Superior temporal gyrus (tissue), 1 donor: ENCODE results near the gene ALB.
"Not testable (repeated sequence)": the region's sequence is repeated elsewhere in the genome, so short reads cannot be mapped to it uniquely, and the experiment has no call there.

Experiments
- DNase-seq: peaks from one replicate; pipeline ENCODE4 v3.0.0-alpha.2; 2016; ENCODE audit errors: extremely low spot score

ALB gene

GRCh38 chr4:73404042-73404441 lies at the start of gene ALB:
Gene ALB, plus strand, starts transcription at chr4:73404287. Its CDS starts 41 bp downstream, at chr4:73404328.
- DNase-seq: no peak

DNA sequence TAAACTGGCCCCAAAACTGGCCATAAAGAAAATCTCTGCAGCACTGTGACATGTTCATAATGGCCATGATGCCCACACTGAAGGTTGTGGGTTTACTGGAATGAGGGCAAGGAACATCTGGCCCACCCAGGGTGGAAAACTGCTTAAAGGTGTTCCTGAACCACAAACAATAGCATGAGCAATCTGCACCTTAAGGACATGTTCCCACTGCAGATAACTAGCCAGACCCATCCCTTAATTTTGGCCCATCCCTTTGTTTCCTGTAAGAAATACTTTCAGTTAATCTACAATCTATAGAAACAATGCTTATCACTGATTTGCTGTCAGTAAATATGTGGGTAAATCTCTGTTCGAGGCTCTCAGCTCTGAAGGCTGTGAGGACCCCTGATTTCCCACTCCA lies 46.9 kb upstream of the ALB start:
- not testable (repeated sequence) for DNase-seq

DNA sequence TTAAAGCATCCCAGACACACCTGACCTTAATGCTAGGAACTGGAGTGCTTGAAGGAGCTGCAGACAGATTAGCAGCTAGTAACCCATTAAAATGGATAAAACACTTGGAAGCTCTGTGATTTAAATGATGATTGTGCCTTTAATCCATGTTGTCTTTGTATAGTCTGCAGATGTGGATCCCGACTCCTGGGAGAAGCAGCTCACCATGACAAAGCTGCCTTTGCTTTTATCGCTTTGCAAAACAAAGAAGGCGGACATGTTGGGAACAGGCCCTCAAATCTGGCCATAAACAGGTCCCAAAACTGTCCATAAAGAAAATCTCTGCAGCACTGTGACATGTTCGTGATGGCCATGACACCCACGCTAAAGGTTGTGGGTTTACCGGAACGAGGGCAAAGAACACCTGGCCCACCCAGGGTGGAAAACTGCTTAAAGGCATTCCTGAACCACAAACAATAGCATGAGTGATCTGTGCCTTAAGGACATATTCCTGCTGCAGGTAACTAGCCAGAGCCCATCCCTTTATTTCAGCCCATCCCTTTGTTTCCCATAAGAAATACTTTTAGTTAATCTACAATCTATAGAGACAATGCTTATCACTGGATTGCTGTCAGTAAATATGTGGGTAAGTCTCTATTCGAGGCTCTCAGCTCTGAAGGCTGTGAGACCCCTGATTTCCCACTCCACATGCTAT lies 34.4 kb upstream of the ALB start:
- DNase-seq: not testable (repeated sequence)

- no peak for DNase-seq
Measured at GRCh38 chr4:73375328-73375741, 28.8 kb upstream of the ALB start.

DNA sequence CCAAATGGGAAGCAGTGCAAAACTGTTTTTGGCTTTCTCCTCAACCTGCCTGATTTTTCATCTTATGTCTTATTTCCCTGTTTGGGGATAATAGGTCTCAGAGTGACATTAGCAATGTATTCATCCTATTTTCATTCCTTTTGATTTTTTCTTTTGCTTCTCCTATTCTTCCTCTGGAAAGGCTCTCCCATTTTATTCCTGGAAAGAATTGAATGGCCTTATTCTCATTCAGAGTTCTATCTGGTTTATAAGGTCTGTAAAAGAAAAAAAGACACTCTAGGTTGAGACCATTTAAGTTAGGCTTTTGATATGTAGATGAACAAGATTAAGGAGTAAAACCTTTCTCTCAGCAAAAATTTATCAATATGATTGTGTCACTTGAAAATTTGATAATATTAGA lies 27.8 kb upstream of the ALB start:
- DNase-seq: no peak

DNA sequence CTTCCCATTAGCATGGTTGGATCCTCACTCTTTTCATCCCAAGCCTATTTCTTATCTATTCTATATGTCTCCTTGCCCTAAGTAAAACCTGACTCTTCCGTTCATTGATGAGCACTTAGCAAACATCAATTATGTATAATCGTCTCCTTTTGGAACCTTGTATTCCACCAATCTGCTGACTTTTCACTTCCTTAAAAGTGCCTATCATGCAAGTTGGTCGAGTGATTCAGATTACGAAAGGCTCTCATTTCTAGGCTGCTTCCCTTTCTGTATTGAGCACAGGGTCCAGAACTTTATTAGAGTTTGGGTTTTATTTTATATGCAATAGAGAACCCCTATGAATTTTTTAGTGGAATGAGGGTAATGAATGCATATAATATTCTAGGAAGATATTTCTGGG lies 27.1 kb upstream of the ALB start:
- DNase-seq: no peak

GRCh38 chr4:73378887-73379286 lies 25.2 kb upstream of the ALB start:
- DNase-seq: no peak

DNA sequence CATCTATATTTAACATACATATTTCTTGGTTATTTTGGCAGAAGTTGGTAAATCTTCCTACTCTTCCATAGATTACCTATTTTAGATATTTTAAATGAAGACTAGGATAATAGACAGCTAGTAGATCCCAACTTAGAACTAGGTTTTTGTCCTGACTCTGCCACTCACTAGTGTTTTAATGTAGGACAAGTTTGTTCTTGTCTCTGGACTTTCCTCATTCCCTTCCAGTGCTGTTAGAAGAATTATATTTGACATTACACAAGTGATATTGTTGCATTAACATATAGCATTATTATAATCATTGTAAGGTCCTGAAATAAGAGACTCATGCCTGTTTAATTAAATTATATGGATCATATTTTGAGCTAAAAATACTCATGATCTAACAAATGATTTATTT lies 24.1 kb upstream of the ALB start:
- DNase-seq: no peak

- DNase-seq: no peak
Measured at GRCh38 chr4:73381214-73381613, 22.9 kb upstream of the ALB start.

DNA sequence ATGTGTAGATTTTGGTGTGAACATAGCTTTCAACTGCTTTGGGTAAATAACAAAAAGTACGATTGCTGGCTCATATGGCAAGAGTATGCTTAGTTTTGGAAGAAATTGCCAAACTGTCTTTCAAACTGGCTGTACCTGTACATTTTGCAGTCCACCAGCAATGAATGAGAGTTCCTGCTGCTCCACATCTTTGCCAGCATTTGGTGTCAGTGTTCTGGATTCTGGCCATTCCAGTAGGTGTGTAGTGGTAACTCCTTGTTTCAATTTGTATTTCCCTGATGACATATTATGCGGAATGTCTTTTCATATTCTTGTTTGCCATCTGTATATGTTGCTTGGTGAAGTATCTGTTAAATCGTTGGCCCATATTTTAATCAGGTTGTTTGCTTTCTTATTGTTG lies 20.6 kb upstream of the ALB start:
- no peak for DNase-seq

DNA sequence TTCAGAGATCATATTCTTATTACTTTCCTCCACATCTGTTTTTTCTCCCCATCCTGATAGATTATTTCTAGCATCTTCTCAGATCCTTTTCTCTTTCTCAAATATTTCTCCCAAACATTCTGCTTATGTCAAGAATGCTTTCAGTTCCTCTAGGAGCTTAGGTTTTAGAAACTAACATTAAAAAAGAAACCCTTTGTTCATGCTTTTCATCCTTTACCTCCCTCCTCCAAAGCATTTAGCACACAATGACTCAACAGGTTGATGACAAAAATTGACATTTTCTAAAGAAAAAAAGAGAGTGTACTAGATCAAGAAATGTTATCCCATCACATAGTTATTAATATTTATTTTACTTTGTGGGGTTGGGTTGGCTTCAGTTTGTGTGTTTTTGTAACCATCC lies 16.5 kb upstream of the ALB start:
- DNase-seq: no peak

GRCh38 chr4:73388887-73389286 lies 15.2 kb upstream of the ALB start:
- no peak for DNase-seq

DNA sequence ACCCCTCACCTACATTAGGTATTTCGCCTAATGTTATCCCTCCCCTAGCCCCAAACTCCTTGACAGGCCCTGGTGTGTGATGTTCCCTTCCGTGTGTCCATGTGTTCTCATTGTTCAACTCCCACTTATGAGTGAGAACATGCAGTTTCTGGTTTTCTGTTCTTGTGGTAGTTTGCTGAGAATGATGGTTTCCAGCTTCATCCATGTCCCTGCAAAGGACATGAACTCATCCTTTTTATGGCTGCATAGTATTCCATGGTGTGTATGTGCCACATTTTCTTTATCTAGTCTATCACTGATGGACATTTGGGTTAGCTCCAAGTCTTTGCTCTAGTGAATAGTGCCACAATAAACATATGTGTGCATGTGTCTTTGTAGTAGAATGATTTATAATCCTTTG lies 14.4 kb upstream of the ALB start:
- DNase-seq: not testable (repeated sequence)

- no peak for DNase-seq
Measured at GRCh38 chr4:73391774-73392173, 12.3 kb upstream of the ALB start.

DNA sequence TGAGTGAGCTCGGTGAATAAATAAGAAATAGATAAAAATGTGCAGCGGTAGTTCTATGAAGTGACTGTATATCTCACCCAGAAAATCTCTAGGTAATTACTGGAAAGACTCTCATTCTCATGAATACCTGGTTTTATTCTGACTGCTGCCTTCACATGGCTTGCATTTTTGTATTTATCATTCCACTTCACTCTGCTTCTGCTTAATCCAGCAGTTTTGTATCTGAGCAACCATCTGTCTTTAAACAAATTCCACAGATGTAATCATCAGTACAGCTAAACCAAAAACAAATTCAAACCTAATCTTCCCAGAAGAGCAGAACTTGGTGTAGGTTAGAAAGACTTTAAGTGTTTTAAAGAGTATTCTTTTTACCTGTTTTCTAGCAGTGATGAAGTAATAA lies 11.2 kb upstream of the ALB start:
- no peak for DNase-seq

- DNase-seq: no peak
Measured at GRCh38 chr4:73396304-73396703, 7.8 kb upstream of the ALB start.

GRCh38 chr4:73396993-73397972 lies 6.8 kb upstream of the ALB start:
- DNase-seq: no peak

- no peak for DNase-seq
Measured at GRCh38 chr4:73401412-73401811, 2.7 kb upstream of the ALB start.

DNA sequence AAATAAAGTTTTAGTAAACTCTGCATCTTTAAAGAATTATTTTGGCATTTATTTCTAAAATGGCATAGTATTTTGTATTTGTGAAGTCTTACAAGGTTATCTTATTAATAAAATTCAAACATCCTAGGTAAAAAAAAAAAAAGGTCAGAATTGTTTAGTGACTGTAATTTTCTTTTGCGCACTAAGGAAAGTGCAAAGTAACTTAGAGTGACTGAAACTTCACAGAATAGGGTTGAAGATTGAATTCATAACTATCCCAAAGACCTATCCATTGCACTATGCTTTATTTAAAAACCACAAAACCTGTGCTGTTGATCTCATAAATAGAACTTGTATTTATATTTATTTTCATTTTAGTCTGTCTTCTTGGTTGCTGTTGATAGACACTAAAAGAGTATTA lies 370 bp downstream of the ALB start:
- no peak for DNase-seq

DNA sequence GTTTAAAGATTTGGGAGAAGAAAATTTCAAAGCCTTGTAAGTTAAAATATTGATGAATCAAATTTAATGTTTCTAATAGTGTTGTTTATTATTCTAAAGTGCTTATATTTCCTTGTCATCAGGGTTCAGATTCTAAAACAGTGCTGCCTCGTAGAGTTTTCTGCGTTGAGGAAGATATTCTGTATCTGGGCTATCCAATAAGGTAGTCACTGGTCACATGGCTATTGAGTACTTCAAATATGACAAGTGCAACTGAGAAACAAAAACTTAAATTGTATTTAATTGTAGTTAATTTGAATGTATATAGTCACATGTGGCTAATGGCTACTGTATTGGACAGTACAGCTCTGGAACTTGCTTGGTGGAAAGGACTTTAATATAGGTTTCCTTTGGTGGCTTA lies 1.1 kb downstream of the ALB start:
- no peak for DNase-seq

DNA sequence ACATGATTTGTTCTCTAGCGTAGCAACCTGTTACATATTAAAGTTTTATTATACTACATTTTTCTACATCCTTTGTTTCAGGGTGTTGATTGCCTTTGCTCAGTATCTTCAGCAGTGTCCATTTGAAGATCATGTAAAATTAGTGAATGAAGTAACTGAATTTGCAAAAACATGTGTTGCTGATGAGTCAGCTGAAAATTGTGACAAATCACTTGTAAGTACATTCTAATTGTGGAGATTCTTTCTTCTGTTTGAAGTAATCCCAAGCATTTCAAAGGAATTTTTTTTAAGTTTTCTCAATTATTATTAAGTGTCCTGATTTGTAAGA lies 2.4 kb downstream of the ALB start:
- no peak for DNase-seq

GRCh38 chr4:73407227-73407673 lies 3.2 kb downstream of the ALB start:
- no peak for DNase-seq
